Tibial nerve (tissue), 4 donors: Measurements from ENCODE around the gene PPY.

ENCODE experiments used
- CTCF ChIP-seq, 5 experiments: fragments of 200-600 bp in 3 of 5; fragments of 450-650 bp in 2 of 5; sonication (generic) in 3 of 5; IDR thresholded peaks; one replicate each; pipeline ENCODE4 v1.5.1; 2016 to 2019; ENCODE audit warnings: antibody characterized with exemption in 5 of 5, mild to moderate bottlenecking in 3 of 5, moderate library complexity in 2 of 5
- EP300 ChIP-seq, 2 donors: sonication (generic); formaldehyde crosslinking; IDR thresholded peaks; one replicate each; pipeline ENCODE4 v1.6.1; 2017; ENCODE audit warnings: antibody characterized with exemption in 2 of 2, mild to moderate bottlenecking in 1 of 2
- POLR2A ChIP-seq, 2 donors: fragments of 450-650 bp; IDR thresholded peaks; one replicate each; pipeline ENCODE4 v1.6.1; 2017; ENCODE audit warnings: antibody characterized with exemption in 2 of 2, mild to moderate bottlenecking in 2 of 2, moderate library complexity in 2 of 2

DNA sequence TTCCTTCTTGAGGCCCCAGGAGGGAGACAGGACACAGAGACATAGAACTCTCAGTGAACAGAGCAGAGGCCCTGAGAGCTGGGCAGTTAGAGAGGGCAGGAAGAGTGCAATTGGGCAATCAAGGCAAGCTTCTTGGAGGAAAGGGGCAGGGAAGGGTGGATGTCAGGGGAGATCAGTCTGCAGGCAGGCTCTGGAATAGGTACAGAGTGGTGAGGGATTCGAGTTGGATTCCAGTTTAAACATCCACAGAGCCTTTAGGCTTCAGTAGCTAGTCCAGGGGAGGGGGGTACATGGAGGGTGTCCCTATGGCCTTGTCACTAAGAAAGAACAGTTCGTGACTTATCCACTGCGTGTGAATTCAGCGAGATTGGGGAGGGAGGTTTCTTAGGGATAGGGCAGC, 9.5 kb upstream of the PPY start:
- TF ChIP-seq EP300 (IDR thresholded peaks at IDR 0.05) = no peak
- TF ChIP-seq POLR2A (IDR thresholded peaks at IDR 0.05) = no peak
- no peak for TF ChIP-seq CTCF (IDR thresholded peaks at IDR 0.05)
